Esophagus mucosa (tissue), 1 donor: ENCODE data around the gene RPRML. TPM values are rescaled to one million over a fixed set of nuclear protein-coding genes. Genes with fewer than 3 reads are reported as not detected.
A peak's percentile ranks its signal among the peaks of the same experiment; 100 is the strongest.
"Not testable (repeated sequence)": the region's sequence is repeated elsewhere in the genome, so short reads cannot be mapped to it uniquely, and the experiment has no call there.

Experiments used
- ATAC-seq: fragments of 200-7000 bp; cut with Tn5 transposase; one replicate; pipeline ENCODE4 v1.9.1; 2020
- total RNA-seq: library from RNA; stranded (reverse); gene quantifications from one replicate; pipeline ENCODE4 v1.2.4, GENCODE V29; 2023
- donor health status: DM: yes; HTN: yes; CAD: no.

RPRML gene
- total RNA-seq, 1 donor from 2014 or later: not detected

DNA sequence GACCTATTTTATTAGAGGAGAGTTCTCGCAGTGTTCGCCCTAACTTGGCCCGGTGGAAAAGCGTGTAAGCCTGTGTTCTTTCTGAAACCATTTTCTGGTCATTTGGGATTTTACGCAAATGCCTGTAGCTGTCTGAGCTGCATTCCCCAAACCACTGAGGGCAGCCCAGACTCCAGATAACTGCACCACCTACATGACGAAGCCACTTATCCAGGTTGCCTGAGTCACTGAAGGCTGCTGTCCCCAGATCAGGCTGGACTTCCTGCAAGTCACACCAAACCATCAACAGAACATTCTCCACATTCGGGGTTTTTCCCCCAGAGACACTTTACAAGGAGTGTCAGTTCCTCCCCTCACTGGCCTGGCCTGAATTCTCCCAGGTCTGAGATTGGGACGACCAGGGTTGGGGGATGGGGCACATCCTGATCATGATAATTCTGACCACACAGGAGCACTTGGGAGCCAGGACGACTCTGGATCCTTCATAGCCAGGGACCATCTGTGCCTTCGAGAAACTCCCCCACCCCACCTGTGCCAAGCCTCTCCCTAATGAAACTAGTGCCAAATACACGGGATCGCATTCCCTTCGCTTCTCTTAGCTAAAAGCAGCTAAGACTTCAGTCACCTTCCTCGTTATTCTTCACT is 2.3 kb downstream of the RPRML start:
- no peak for ATAC-seq

- ATAC-seq: no peak
Measured at GRCh38 chr17:46975287-46975686, 3.8 kb downstream of the RPRML start.

GRCh38 chr17:46974086-46974485 is 5.0 kb downstream of the RPRML start:
- ATAC-seq: no peak

DNA sequence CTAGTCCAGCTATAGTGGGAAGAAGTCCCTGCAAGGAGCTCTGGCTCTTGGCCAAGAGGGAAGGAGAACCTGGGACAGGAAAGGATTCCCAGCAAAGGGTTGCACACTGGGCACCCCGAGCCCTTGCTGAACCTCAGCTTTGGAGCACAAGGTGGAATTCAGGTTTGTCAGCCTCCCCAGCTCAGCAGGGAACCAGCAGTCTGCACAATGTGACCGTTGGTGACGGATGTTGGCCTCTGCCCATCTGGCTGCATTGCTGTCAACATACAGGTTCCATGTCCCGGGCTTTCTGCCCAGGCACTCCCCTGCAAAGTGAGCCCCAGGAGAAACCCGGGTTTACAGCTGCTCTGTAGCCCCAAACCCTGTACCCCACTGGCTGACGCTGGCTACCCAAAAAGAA is 6.7 kb downstream of the RPRML start:
- ATAC-seq: peak; percentile 45

DNA sequence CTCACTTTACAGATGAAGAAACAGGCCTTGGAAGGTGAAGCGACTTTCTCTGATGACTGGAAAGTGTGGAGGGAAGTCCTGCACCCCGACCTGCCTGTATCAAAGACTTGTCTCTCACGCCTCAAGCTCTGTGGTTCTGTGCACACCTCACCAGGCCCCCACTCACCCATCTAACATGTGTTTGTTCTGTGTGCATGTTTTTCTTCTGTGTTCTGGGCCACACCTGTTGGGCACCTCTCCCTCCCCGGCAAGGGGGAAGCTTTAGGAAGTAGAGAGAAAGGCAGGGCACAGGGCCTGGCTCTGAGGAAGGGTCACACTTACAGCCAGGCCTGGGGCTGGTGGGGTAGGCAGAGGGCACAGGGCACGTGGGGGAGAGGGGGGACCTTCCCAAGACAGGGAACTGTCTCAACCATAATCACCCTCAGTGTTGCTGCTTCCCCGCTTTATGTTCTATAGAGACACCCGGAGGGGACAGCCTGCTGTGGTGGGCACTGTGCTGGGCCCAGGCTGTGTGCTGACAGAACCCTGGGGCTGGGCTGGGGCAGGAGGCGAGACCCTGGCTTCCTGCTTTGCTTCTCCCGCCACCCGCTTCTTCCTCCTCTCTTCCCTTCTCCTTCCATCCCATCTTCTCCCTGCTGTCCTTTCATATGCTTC is 7.3 kb downstream of the RPRML start:
- ATAC-seq: no peak

- no peak for ATAC-seq
Measured at GRCh38 chr17:46968896-46969295, 10.2 kb downstream of the RPRML start.

- no peak for ATAC-seq
Measured at GRCh38 chr17:46968224-46968834, 10.7 kb downstream of the RPRML start.

DNA sequence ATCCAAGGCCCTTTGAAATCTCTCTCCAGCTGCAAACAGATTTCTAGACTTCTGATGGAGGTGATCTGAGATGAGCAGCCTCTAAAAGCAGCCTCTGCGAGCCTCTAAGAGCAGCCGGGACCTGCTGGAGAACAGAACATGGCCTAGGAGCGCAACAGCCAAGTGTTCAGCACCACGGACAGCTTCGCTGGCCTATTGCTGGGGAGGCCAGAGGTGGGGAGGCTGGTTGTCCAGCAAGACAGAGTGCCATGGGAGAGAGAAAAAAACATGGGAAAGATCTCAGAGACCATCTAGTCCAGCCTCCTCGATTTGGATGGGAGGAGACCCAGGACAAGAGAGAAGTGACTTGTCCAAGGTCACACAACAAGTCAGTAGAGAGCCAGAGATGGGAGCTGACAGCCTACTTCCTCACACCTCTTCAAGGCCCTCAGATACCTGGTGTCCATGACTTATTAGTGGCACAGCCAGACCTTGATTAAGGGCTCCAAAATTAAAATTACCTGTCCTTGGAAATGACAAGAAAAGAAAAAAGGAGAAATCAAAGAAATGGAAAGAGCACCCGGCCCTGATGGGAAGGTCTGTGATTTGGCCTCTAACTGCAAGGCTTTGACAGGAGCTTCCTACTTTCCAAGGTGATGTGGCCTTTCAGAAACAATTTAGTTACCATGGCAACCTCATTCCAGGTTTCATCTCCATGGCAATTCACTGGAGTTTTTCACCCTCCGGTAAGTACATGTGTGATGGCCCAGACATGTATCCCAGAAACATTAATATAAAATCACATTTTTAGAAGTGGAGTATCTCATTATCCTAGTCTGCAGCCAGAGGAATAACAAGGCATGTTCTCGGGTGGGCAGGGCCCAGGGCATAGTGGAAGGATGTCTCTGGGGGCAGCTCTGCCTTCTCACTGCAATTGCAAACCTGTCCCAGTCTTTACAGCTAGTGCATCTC is 14.5 kb downstream of the RPRML start:
- no peak for ATAC-seq

DNA sequence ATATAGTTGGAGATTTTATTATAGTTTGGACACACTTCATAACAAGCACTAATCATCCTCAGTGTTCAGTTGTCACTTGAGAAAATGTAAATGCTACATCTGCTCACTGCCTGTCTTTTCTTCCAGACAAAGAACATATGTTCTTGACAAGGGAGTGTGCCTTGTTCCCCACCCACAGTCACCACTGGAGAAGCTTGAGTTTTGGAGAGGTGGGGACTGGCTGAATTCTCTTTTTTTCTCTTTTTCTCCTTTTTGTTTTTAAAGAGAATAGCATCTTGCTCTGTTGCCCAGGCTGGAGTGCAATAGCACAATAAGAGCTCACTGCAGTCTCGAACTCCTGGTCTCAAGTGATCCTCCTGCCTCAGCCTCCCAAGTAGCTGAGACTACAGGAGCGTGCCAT is 15.5 kb downstream of the RPRML start:
- ATAC-seq: no peak

- ATAC-seq: no peak
Measured at GRCh38 chr17:46962374-46962790, 16.7 kb downstream of the RPRML start.

- ATAC-seq: no peak
Measured at GRCh38 chr17:46960152-46960551, 18.9 kb downstream of the RPRML start.

- ATAC-seq: no peak
Measured at GRCh38 chr17:46958041-46958591, 20.9 kb downstream of the RPRML start.

DNA sequence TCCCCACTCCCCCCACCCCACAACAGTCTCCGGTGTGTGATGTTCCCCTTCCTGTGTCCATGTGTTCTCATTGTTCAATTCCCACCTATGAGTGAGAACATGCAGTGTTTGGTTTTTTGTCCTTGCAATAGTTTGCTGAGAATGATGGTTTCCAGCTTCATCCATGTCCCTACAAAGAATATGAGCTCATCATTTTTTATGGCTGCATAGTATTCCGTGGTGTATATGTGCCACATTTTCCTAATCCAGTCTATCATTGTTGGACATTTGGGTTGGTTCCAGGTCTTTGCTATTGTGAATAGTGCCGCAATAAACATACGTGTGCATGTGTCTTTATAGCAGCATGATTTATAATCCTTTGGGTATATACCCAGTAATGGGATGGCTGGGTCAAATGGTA is 25.9 kb downstream of the RPRML start:
- not testable (repeated sequence) for ATAC-seq

- ATAC-seq: no peak
Measured at GRCh38 chr17:46952115-46952514, 26.9 kb downstream of the RPRML start.

GRCh38 chr17:46951706-46952105 is 27.3 kb downstream of the RPRML start:
- ATAC-seq: no peak

DNA sequence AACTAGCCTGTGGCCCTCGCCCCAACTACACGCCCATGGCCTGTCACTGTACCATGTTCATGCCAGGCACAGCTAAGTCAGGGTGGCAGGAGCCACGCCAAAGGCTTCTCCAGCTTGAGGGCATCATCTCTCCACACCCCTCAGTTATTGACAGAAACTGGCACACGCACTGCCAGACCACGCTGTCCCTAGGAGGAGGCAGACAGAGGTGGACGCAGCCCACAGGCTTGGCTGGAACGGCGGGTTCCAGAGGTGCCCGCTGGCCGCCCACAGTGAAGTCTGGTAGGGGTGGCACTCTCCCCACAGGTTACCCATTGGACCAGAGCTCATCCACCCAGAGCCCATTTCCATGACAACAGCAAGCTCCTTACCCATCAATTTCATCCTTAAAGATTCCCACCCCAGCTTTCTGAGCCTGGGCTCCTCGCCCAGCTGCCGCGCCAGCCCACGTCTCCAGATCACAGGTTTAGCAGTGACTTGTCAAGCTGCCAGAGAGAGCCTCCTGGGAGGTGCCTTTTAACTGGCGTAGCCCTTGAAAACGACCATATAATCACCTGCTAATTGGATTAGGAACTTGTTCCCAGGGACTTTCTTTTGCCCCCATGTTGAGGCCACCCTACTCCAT is 27.9 kb downstream of the RPRML start:
- ATAC-seq: peak; percentile 42

GRCh38 chr17:46950342-46950996 is 28.6 kb downstream of the RPRML start:
- ATAC-seq: no peak

DNA sequence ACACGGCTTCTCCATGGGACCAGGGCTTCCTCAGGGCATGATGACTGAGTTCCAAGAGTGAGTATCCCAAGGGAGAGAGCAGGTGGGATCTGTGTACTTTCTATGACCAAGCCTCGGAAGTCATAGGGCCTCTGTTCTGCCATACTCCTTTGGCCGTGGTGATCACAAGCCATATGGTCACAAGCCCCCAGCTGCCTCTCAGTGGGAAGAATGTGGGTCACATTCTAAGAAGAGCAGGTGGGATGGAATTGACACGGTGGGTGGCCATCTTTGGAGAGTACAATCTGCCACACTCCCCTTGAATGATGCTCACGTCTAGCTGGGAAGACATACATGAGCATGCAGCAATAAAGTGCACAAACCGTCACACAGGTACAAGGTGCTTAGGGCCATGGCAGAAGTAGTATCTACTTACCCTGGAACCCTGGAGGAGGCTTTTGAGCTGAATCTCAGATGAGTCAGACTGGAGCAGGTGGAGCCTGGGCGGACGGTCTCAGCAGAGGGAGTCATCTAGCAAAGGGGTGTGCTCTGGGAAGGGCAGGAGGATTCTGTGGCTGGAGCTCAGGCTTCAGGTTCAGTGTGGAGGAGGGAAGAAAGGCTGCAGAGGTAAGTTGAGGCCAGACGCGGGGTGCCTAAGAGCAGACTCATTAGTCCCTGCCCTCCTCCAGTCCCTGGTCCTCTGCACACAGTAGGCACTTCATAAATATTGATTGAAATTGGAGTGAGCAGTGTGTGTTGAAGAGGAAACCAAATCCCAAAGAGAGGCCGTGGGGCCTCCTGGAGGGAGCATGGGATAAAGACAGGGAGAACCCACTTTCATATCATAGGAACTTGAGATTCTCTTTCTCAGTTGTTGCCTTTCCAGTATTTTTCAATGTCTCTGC is 29.5 kb downstream of the RPRML start:
- peak; percentile 76 for ATAC-seq

DNA sequence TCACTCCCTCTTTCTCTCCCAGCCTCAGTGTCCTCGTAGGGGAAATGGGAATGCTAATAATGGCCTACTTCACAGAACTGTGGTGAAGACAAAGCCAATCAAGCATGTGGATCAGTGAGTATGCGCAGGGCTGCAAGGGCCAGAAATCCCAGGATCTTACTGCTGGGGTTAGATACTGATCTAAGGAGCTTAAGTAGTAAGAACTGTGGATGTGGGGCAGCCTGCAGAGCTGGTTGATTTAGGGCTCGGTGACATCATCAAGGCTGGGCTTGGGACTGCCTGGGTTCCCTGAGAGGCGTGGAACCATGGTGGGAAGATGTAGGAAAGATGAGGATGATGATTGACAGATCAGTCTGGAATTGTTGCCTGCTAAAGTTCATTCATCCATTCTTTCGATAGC is 30.5 kb downstream of the RPRML start:
- ATAC-seq: peak; percentile 44

- no peak for ATAC-seq
Measured at GRCh38 chr17:46947216-46947615, 31.8 kb downstream of the RPRML start.

GRCh38 chr17:46944931-46945330 is 34.1 kb downstream of the RPRML start:
- peak; percentile 54 for ATAC-seq
